GM18517 (cell line): ENCODE data around the gene GZF1.

Experiments used
- ATAC-seq: cut with Tn5 transposase; IDR thresholded peaks from one replicate; pipeline ENCODE4 v1.9.1; 2021; ENCODE audit warnings: mild to moderate bottlenecking, moderate library complexity; ENCODE audit not compliant: unreplicated experiment

GZF1 gene

GRCh38 chr20:23368316-23369071 is 6.5 kb downstream of the GZF1 start:
- no peak for ATAC-seq

- ATAC-seq: no peak
These were observed 7.3 kb downstream of the GZF1 start for GRCh38 chr20:23369072-23369823.

GRCh38 chr20:23370274-23370673 is 8.3 kb downstream of the GZF1 start:
- ATAC-seq: no peak

- ATAC-seq: no peak
These were observed 8.9 kb downstream of the GZF1 start for GRCh38 chr20:23370873-23371272.

- ATAC-seq: no peak
These were observed 9.5 kb downstream of the GZF1 start for GRCh38 chr20:23371496-23371895.

- ATAC-seq: no peak
These were observed 12.5 kb downstream of the GZF1 start for GRCh38 chr20:23374441-23374840.

GRCh38 chr20:23375827-23376226 is 13.8 kb downstream of the GZF1 start:
- ATAC-seq: no peak

GRCh38 chr20:23379772-23380171 is 17.8 kb downstream of the GZF1 start:
- no peak for ATAC-seq

- no peak for ATAC-seq
These were observed 19.9 kb downstream of the GZF1 start for GRCh38 chr20:23381876-23382275.

GRCh38 chr20:23386304-23387117 is 24.5 kb downstream of the GZF1 start:
- ATAC-seq: no peak

GRCh38 chr20:23387118-23387443 is 25.1 kb downstream of the GZF1 start:
- no peak for ATAC-seq

- no peak for ATAC-seq
These were observed 28.3 kb downstream of the GZF1 start for GRCh38 chr20:23390091-23390774.

GRCh38 chr20:23391707-23392310 is 29.8 kb downstream of the GZF1 start:
- ATAC-seq: no peak

GRCh38 chr20:23393996-23394775 is 32.2 kb downstream of the GZF1 start:
- ATAC-seq: no peak

GRCh38 chr20:23396950-23397627 is 35.1 kb downstream of the GZF1 start:
- ATAC-seq: no peak

- no peak for ATAC-seq
These were observed 36.0 kb downstream of the GZF1 start for GRCh38 chr20:23397961-23398360.

GRCh38 chr20:23399568-23400241 is 37.7 kb downstream of the GZF1 start:
- ATAC-seq: peak; percentile 56

- no peak for ATAC-seq
These were observed 39.1 kb downstream of the GZF1 start for GRCh38 chr20:23401051-23401450.

- ATAC-seq: no peak
These were observed 41.8 kb downstream of the GZF1 start for GRCh38 chr20:23403751-23404150.
